Breast epithelium (tissue), 3 donors: Measurements from ENCODE around the gene SIRPG.

ENCODE experiments used
- POLR2AphosphoS5 ChIP-seq, 3 donors: sonication (generic); formaldehyde crosslinking; IDR thresholded peaks; one replicate each; pipeline ENCODE4 v1.6.1; 2017; ENCODE audit warnings: antibody characterized with exemption in 3 of 3
- TF ChIP-seq, protein P1 (sequence below), 3 donors: fragments of 450-650 bp; IDR thresholded peaks; one replicate each; pipeline ENCODE4 v1.5.1; 2016 to 2017; ENCODE audit warnings: antibody characterized with exemption in 3 of 3, mild to moderate bottlenecking in 3 of 3, moderate library complexity in 3 of 3

GRCh38 chr20:1665345-1665744 is 7.8 kb upstream of the SIRPG start:
- TF ChIP-seq POLR2AphosphoS5 (IDR thresholded peaks at IDR 0.05): no peak
- TF ChIP-seq, protein P1, sequence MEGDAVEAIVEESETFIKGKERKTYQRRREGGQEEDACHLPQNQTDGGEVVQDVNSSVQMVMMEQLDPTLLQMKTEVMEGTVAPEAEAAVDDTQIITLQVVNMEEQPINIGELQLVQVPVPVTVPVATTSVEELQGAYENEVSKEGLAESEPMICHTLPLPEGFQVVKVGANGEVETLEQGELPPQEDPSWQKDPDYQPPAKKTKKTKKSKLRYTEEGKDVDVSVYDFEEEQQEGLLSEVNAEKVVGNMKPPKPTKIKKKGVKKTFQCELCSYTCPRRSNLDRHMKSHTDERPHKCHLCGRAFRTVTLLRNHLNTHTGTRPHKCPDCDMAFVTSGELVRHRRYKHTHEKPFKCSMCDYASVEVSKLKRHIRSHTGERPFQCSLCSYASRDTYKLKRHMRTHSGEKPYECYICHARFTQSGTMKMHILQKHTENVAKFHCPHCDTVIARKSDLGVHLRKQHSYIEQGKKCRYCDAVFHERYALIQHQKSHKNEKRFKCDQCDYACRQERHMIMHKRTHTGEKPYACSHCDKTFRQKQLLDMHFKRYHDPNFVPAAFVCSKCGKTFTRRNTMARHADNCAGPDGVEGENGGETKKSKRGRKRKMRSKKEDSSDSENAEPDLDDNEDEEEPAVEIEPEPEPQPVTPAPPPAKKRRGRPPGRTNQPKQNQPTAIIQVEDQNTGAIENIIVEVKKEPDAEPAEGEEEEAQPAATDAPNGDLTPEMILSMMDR (IDR thresholded peaks at IDR 0.05): no peak
